Endodermal cell (in vitro differentiated cells): ENCODE measurements around the gene SPINK2. TPM values are rescaled to one million over a fixed set of nuclear protein-coding genes. Genes with fewer than 3 reads are reported as not detected.

ENCODE experiments used
- DNase-seq: peaks from one replicate; pipeline ENCODE4 v3.0.0-alpha.2; 2017
- H3K27ac ChIP-seq: 2 replicates; pipeline ENCODE4 v1.5.1; 2013; ENCODE audit warnings: mild to moderate bottlenecking, low read depth, low read length, moderate library complexity
- H3K27me3 ChIP-seq: 2 replicates; pipeline ENCODE4 v1.6.1; 2013; ENCODE audit warnings: mild to moderate bottlenecking, low read length, moderate library complexity; ENCODE audit not compliant: insufficient read depth, control insufficient read depth, poor library complexity, severe bottlenecking
- H3K36me3 ChIP-seq: 2 replicates; pipeline ENCODE4 v1.7.0; 2013; ENCODE audit warnings: mild to moderate bottlenecking, low read length, moderate library complexity; ENCODE audit not compliant: control insufficient read depth, insufficient read depth
- H3K4me1 ChIP-seq: one replicate; pipeline ENCODE4 v1.7.0; 2013; ENCODE audit warnings: low read length; ENCODE audit not compliant: control insufficient read depth, insufficient read depth
- H3K4me3 ChIP-seq: 2 replicates; pipeline ENCODE4 v1.5.1; 2013; ENCODE audit warnings: mild to moderate bottlenecking, low read length, moderate library complexity
- H3K9ac ChIP-seq: 2 replicates; pipeline ENCODE4 v1.6.1; 2013; ENCODE audit warnings: mild to moderate bottlenecking, low read length, moderate library complexity; ENCODE audit not compliant: poor library complexity, severe bottlenecking; ENCODE audit errors: extremely low read depth
- H3K9me3 ChIP-seq: 2 replicates; pipeline ENCODE4 v1.6.1; 2013; ENCODE audit warnings: mild to moderate bottlenecking, low read length, moderate library complexity; ENCODE audit not compliant: control insufficient read depth
- H3K27ac Mint-ChIP-seq: 2 replicates; pipeline ENCODE4 v1.8.0; 2020; ENCODE audit warnings: mixed read lengths
- H3K27me3 Mint-ChIP-seq: 2 replicates; pipeline ENCODE4 v1.8.0; 2021; ENCODE audit warnings: mild to moderate bottlenecking, mixed read lengths; ENCODE audit not compliant: insufficient read depth
- H3K36me3 Mint-ChIP-seq: 2 replicates; pipeline ENCODE4 v1.8.0; 2020; ENCODE audit warnings: low read depth, mixed read lengths
- H3K4me1 Mint-ChIP-seq: 2 replicates; pipeline ENCODE4 v1.8.0; 2020; ENCODE audit warnings: mixed read lengths
- H3K4me3 Mint-ChIP-seq: 2 replicates; pipeline ENCODE4 v1.8.0; 2020; ENCODE audit warnings: mild to moderate bottlenecking, moderate library complexity, mixed read lengths
- H3K9me3 Mint-ChIP-seq: 2 replicates; pipeline ENCODE4 v1.8.0; 2020; ENCODE audit warnings: mild to moderate bottlenecking, mixed read lengths
- CTCF ChIP-seq: fragments of 200-600 bp; sonication (generic); conservative IDR thresholded peaks from 2 replicates; pipeline ENCODE4 v1.5.0; 2021; ENCODE audit warnings: antibody characterized with exemption, mild to moderate bottlenecking
- WGBS, 2 experiments: methylation state at CpG; one replicate each; pipeline versions ENCODE4 v1.1.5 to v1.1.7; 2013; ENCODE audit warnings: missing lambda C conversion rate in 2 of 2, mixed read lengths in 1 of 2; ENCODE audit not compliant: insufficient coverage in 1 of 2, insufficient read length in 1 of 2; 5-methylcytosine and 5-hydroxymethylcytosine counted together
- total RNA-seq, 2 donors: library from RNA; stranded (reverse); fragmentation: NEBNext Ultra II Directional in 1 of 2; extraction: Animal tissue kit (Norgen Biotek cat#: 25700) in 1 of 2; gene quantifications; 2 replicates in 1 of 2; 3 replicates in 1 of 2; pipeline ENCODE4 v1.2.1, GENCODE V29; 2021

SPINK2 gene
- total RNA-seq, 2 donors from 2014 or later: 0.59 to 0.62 TPM

- Histone ChIP-seq H3K9ac (no peak overlapping the region), H3K27me3 (no peaks in the 10 kb centered on the region), H3K27ac (no peak overlapping the region), H3K36me3 (no peaks in the 10 kb centered on the region), H3K4me1 (no peaks in the 10 kb centered on the region), H3K4me3 (no peak overlapping the region), H3K9me3 (no peaks in the 10 kb centered on the region)
- peaks cover 2% of the 10 kb centered on the region for H3K27me3 Mint-ChIP-seq
- TF ChIP-seq CTCF: peak; percentile 52
- no peak overlapping the region for H3K4me3 Mint-ChIP-seq
- DNase-seq: no peak
- peaks cover 20% of the 10 kb centered on the region for H3K4me1 Mint-ChIP-seq
- no peak overlapping the region for H3K27ac Mint-ChIP-seq
- H3K36me3 Mint-ChIP-seq: no peaks in the 10 kb centered on the region
- no peaks in the 10 kb centered on the region for H3K9me3 Mint-ChIP-seq
- 79 to 87% methylated on average over 9 to 10 of the region's 10 CpGs for WGBS, 2 experiments
Observed at GRCh38 chr4:56762484-56763250, 58.8 kb downstream of the SPINK2 start.

- Histone ChIP-seq H3K9ac (no peak overlapping the region), H3K36me3 (no peaks in the 10 kb centered on the region), H3K4me3 (no peak overlapping the region), H3K4me1 (no peaks in the 10 kb centered on the region), H3K27me3 (no peaks in the 10 kb centered on the region), H3K9me3 (no peaks in the 10 kb centered on the region), H3K27ac (no peak overlapping the region)
- no peak overlapping the region for H3K4me3 Mint-ChIP-seq
- TF ChIP-seq CTCF: no peak
- WGBS, 2 experiments: 85% methylated on average over 1 of the region's 1 CpG; no CpG with 5 or more reads in 1 of the 2 experiments
- H3K27me3 Mint-ChIP-seq: peaks cover 2% of the 10 kb centered on the region
- peaks cover 33% of the 10 kb centered on the region for H3K4me1 Mint-ChIP-seq
- no peak for DNase-seq
- H3K36me3 Mint-ChIP-seq: no peaks in the 10 kb centered on the region
- H3K9me3 Mint-ChIP-seq: no peaks in the 10 kb centered on the region
- no peak overlapping the region for H3K27ac Mint-ChIP-seq
Observed at GRCh38 chr4:56760183-56760582, 61.3 kb downstream of the SPINK2 start.

Other genes starting within 250 kb of the SPINK2 start
- gene HOPX, start 140.4 kb downstream of the SPINK2 start, total RNA-seq: not detected
- gene REST, start 86.2 kb upstream of the SPINK2 start, total RNA-seq: 10 to 100 TPM; 88.2 to 92.2 TPM
- gene NOA1, start 155.9 kb upstream of the SPINK2 start, total RNA-seq: 10 to 100 TPM; 17.8 to 20.7 TPM
- 100 to 1,000 TPM; 106 to 112 TPM for gene POLR2B, start 157.2 kb upstream of the SPINK2 start, total RNA-seq